Measurements from ENCODE around the gene CLEC4F. TPM values are rescaled to one million over a fixed set of nuclear protein-coding genes. Genes with fewer than 3 reads are reported as not detected.

The CLEC4F gene
- total RNA-seq, 1 donor from 2014 or later, result not detected

DNA sequence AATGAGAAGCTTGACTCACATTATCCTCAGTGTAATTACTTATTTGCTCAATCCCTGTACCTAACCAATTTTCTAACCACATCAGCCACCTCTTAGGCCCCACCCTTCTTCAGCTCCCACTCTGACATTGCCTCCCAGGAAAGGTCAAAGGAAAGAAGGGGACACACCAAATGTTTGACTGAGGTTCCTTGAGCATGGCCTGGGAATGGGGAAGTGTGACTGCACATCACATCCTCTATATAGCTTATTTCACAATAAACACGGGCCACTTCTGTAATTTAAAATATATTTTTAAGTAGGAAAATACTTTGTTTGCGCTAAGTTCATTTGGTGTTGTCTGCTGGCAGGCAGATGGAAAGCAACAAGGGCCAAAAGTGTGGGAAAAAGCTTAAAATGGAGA is 26.9 kb downstream of the CLEC4F start:
- Mint-ChIP-seq H3K4me1 (peaks cover 11% of the 10 kb centered on the region), H3K9me3 (peaks cover 5% of the 10 kb centered on the region), H3K4me3 (no peak overlapping the region), H3K36me3 (ENCODE audit: low read depth) (peaks cover 3% of the 10 kb centered on the region), H3K27ac (ENCODE audit: unreplicated experiment) (no peak overlapping the region), H3K27me3 (ENCODE audit: low read depth) (peaks cover 64% of the 10 kb centered on the region)
- TF ChIP-seq CTCF (conservative IDR thresholded peaks at IDR 0.05), result no peak
- DNase-seq (ENCODE audit: low read depth, low spot score), result no peak

DNA sequence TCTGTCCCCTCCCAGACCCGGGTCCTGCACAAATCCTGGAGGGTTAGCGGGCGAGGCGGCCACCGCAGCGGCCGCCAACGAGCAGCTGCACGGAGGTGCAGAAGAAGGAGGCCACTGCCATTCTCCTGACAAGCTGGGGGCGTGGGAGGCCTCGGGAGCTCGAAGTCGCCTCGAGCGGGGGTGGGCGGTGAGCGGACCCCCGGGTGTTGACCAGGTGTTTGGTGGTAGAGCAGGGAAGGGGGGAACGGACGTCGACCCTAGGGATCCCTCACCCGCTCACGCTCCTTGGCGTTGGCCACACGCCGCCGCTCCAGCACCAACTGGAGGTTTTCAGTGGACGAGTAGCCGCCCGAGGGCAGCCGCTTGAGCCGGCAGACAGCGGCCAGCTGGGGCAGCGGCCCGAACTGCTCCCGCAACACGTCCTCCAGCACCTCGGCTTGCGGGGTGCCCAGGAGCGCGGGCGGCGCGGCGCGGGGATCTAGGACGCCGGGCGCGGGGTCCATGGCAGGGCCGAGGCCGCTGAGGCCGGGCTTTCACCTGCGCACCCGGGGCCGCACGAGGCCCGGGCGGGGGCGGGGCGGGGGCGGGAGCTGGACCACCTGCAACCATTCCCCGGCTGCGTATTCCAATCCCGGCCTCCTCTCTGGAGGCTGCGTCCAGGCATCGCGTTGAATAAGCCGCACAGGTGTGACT is 30.1 kb downstream of the CLEC4F start, which contains the start of gene FIGLA:
Gene FIGLA (minus strand): TSS at position 508 of the 693 bp plus-strand sequence. CDS start 5 bp downstream, at position 503.
- H3K9me3 Mint-ChIP-seq, result peaks cover 3% of the 10 kb centered on the region
- H3K27me3 Mint-ChIP-seq (ENCODE audit: low read depth), result peaks cover 88% of the 10 kb centered on the region
- peaks cover 3% of the 10 kb centered on the region for H3K36me3 Mint-ChIP-seq (ENCODE audit: low read depth)
- H3K4me1 Mint-ChIP-seq, result peaks cover 9% of the 10 kb centered on the region
- TF ChIP-seq CTCF (conservative IDR thresholded peaks at IDR 0.05), result no peak
- DNase-seq (ENCODE audit: low read depth, low spot score), result peak; percentile 20
- H3K4me3 Mint-ChIP-seq, result peak within 1 kb of the TSS; percentile 81
- no peak within 1 kb of the TSS for H3K27ac Mint-ChIP-seq (ENCODE audit: unreplicated experiment)

DNA sequence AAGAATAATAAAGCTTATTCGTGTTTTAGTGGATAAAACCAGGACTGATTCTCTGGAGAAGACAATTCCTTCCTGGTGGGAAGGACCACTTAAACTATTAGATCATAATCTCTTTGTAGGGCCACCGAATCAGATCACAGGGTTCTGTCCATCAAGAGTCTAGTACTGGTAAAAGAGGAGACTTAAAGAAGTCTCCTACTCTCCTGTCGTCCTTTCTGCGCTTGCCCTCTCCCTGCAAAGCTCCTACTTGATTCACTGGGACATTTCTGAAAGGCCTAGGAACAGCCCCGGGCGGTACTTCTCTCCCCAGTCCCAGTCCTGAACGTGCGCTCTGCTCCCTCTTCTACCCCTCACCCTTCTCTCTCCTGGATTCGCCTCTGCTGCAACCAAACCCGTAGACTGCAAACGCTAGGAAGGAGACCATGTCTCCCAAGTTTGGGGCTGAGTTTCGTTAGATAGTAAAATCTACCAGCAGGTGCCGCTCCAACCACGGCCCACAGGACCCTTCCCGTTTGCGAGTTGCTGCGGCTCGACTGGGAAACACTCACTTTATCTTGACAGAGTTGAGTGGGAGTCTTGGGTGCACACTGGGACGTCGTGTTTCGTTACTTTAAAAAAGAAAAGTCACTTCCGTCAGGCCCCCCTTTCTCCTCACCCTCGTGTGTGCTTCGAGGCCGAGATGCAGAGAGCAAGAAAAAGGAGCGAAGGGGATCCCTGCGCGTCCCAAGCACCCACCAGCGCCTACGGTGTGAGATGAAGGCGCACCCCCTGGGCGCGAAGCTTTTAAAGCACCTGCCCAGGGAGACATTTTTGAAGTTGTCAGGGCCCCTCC is 30.9 kb downstream of the CLEC4F start:
- Mint-ChIP-seq H3K9me3 (peaks cover 3% of the 10 kb centered on the region), H3K27ac (ENCODE audit: unreplicated experiment) (no peak overlapping the region), H3K27me3 (ENCODE audit: low read depth) (peaks cover 86% of the 10 kb centered on the region), H3K4me1 (peaks cover 12% of the 10 kb centered on the region), H3K36me3 (ENCODE audit: low read depth) (peaks cover 3% of the 10 kb centered on the region), H3K4me3 (peak overlapping the region; percentile 81)
- TF ChIP-seq CTCF (conservative IDR thresholded peaks at IDR 0.05), result peak; percentile 77
- DNase-seq (ENCODE audit: low read depth, low spot score), result peak; percentile 72

- no peak overlapping the region for H3K27ac Mint-ChIP-seq (ENCODE audit: unreplicated experiment)
- no peaks in the 10 kb centered on the region for H3K36me3 Mint-ChIP-seq (ENCODE audit: low read depth)
- TF ChIP-seq CTCF (conservative IDR thresholded peaks at IDR 0.05), result peak; percentile 58
- no peak overlapping the region for H3K4me3 Mint-ChIP-seq
- DNase-seq (ENCODE audit: low read depth, low spot score), result peak; percentile 31
- no peaks in the 10 kb centered on the region for H3K9me3 Mint-ChIP-seq
- peaks cover 54% of the 10 kb centered on the region for H3K27me3 Mint-ChIP-seq (ENCODE audit: low read depth)
- H3K4me1 Mint-ChIP-seq, result peaks cover 12% of the 10 kb centered on the region
Measured at GRCh38 chr2:70785137-70785911, 35.1 kb downstream of the CLEC4F start.

DNA sequence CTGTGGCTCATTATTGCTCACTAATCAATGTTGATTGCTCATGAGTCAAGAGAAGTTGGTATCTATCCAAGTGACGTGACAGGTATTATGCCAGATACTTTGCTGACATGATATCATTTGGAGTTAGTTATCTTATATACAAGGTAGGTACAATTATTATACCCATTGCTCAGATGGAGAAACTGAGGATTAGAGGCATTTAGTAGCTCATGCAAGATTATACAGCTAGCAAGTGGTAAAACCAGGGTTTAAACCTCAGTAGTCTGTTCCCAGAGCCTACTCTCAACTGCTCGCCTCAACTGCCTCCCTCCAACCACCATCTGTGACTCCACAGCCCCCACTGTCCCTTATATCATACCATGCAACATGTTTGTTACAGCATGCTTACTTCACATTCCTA is 36.1 kb downstream of the CLEC4F start:
- no peak for DNase-seq (ENCODE audit: low read depth, low spot score)
- peaks cover 7% of the 10 kb centered on the region for H3K4me1 Mint-ChIP-seq
- H3K36me3 Mint-ChIP-seq (ENCODE audit: low read depth), result no peaks in the 10 kb centered on the region
- no peak overlapping the region for H3K4me3 Mint-ChIP-seq
- TF ChIP-seq CTCF (conservative IDR thresholded peaks at IDR 0.05), result no peak
- peaks cover 53% of the 10 kb centered on the region for H3K27me3 Mint-ChIP-seq (ENCODE audit: low read depth)
- no peak overlapping the region for H3K27ac Mint-ChIP-seq (ENCODE audit: unreplicated experiment)
- no peaks in the 10 kb centered on the region for H3K9me3 Mint-ChIP-seq
